Loucy (cell line): ENCODE results near the gene SSTR3.

Source experiments
- H2AFZ ChIP-seq: fragments of 200-600 bp; sonication (generic); 2 replicates; pipeline ENCODE4 v1.6.0; 2016; ENCODE audit warnings: antibody characterized with exemption, mild to moderate bottlenecking, low read length, moderate library complexity
- H3F3A ChIP-seq: fragments of 200-600 bp; 2 replicates; pipeline ENCODE4 v1.6.0; 2016; ENCODE audit warnings: antibody characterized with exemption, low read depth, mild to moderate bottlenecking
- H3K27me3 ChIP-seq: fragments of 200-600 bp; sonication (generic); 2 replicates; pipeline ENCODE4 v1.6.1; 2014; ENCODE audit warnings: low read length, mild to moderate bottlenecking; ENCODE audit not compliant: insufficient read depth, poor library complexity, severe bottlenecking
- H3K36me3 ChIP-seq: fragments of 200-600 bp; sonication (generic); 2 replicates; pipeline ENCODE4 v1.6.1; 2016; ENCODE audit warnings: low read length; ENCODE audit not compliant: insufficient read depth
- H3K4me1 ChIP-seq: fragments of 200-600 bp; sonication (generic); 2 replicates; pipeline ENCODE4 v1.5.1; 2014; ENCODE audit warnings: low read length, mild to moderate bottlenecking; ENCODE audit not compliant: insufficient read depth, poor library complexity, severe bottlenecking
- H3K4me2 ChIP-seq: fragments of 200-600 bp; sonication (generic); 2 replicates; pipeline ENCODE4 v1.6.0; 2014; ENCODE audit warnings: antibody characterized with exemption, low read length, low read depth, mild to moderate bottlenecking; ENCODE audit not compliant: poor library complexity, severe bottlenecking
- H3K4me3 ChIP-seq: fragments of 200-600 bp; sonication (generic); 2 replicates; pipeline ENCODE4 v1.5.1; 2014; ENCODE audit warnings: low read length, mild to moderate bottlenecking, mixed read lengths; ENCODE audit not compliant: poor library complexity, severe bottlenecking
- H3K79me2 ChIP-seq: fragments of 200-600 bp; sonication (generic); 2 replicates; pipeline ENCODE4 v1.6.1; 2014; ENCODE audit warnings: low read length; ENCODE audit not compliant: insufficient read depth
- H3K9ac ChIP-seq: fragments of 200-600 bp; sonication (generic); 2 replicates; pipeline ENCODE4 v1.6.0; 2014; ENCODE audit warnings: mild to moderate bottlenecking, low read depth, low read length, moderate library complexity; ENCODE audit not compliant: poor library complexity, severe bottlenecking
- H3K9me2 ChIP-seq: fragments of 200-600 bp; sonication (generic); replicated peaks from 2 replicates; pipeline ENCODE4 v1.6.1; 2016; ENCODE audit warnings: low read depth, low read length, mixed read lengths
- H3K9me3 ChIP-seq: fragments of 200-600 bp; sonication (generic); 2 replicates; pipeline ENCODE4 v1.6.1; 2014; ENCODE audit warnings: mild to moderate bottlenecking, antibody characterized with exemption, low read length, low read depth; ENCODE audit not compliant: insufficient read depth
- H4K20me1 ChIP-seq: fragments of 200-600 bp; sonication (generic); 2 replicates; pipeline ENCODE4 v1.6.0; 2014; ENCODE audit warnings: antibody characterized with exemption, low read length, mild to moderate bottlenecking; ENCODE audit not compliant: insufficient read depth, poor library complexity, severe bottlenecking
- EZH2phosphoT487 ChIP-seq: fragments of 200-600 bp; IDR thresholded peaks from 2 replicates; pipeline ENCODE4 v1.6.1; 2018; ENCODE audit warnings: antibody characterized with exemption, mild to moderate bottlenecking, moderate library complexity, borderline replicate concordance
- TF ChIP-seq, protein P1 (sequence below): fragments of 200-600 bp; sonication (generic); conservative IDR thresholded peaks from 2 replicates; pipeline ENCODE4 v1.5.1; 2014; ENCODE audit warnings: mild to moderate bottlenecking, antibody characterized with exemption, low read length

Gene SSTR3

GRCh38 chr22:37211866-37212173 is 457 bp downstream of the SSTR3 start:
- Histone ChIP-seq H3K9me2 (no peaks in the 10 kb centered on the region), H3K9me3 (no peaks in the 10 kb centered on the region), H3K4me2 (no peak overlapping the region), H2AFZ (no peak overlapping the region), H3K27me3 (no peaks in the 10 kb centered on the region), H3K4me3 (no peak overlapping the region), H3K36me3 (no peaks in the 10 kb centered on the region), H3K79me2 (no peaks in the 10 kb centered on the region), H4K20me1 (no peaks in the 10 kb centered on the region), H3F3A (no peaks in the 10 kb centered on the region), H3K9ac (no peak overlapping the region), H3K4me1 (no peaks in the 10 kb centered on the region)
- TF ChIP-seq, protein P1, sequence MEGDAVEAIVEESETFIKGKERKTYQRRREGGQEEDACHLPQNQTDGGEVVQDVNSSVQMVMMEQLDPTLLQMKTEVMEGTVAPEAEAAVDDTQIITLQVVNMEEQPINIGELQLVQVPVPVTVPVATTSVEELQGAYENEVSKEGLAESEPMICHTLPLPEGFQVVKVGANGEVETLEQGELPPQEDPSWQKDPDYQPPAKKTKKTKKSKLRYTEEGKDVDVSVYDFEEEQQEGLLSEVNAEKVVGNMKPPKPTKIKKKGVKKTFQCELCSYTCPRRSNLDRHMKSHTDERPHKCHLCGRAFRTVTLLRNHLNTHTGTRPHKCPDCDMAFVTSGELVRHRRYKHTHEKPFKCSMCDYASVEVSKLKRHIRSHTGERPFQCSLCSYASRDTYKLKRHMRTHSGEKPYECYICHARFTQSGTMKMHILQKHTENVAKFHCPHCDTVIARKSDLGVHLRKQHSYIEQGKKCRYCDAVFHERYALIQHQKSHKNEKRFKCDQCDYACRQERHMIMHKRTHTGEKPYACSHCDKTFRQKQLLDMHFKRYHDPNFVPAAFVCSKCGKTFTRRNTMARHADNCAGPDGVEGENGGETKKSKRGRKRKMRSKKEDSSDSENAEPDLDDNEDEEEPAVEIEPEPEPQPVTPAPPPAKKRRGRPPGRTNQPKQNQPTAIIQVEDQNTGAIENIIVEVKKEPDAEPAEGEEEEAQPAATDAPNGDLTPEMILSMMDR = no peak
- TF ChIP-seq EZH2phosphoT487 = no peak

GRCh38 chr22:37211075-37211865 is 1.0 kb downstream of the SSTR3 start:
- no peak overlapping the region for H3K9ac ChIP-seq
- H3F3A ChIP-seq = no peaks in the 10 kb centered on the region
- no peak overlapping the region for H3K4me3 ChIP-seq
- no peak overlapping the region for H3K4me2 ChIP-seq
- H3K9me2 ChIP-seq = no peaks in the 10 kb centered on the region
- H3K27me3 ChIP-seq = no peaks in the 10 kb centered on the region
- TF ChIP-seq EZH2phosphoT487 = no peak
- TF ChIP-seq, protein P1 = no peak
- no peaks in the 10 kb centered on the region for H3K36me3 ChIP-seq
- H2AFZ ChIP-seq = no peak overlapping the region
- H3K4me1 ChIP-seq = peaks cover 3% of the 10 kb centered on the region
- no peaks in the 10 kb centered on the region for H4K20me1 ChIP-seq
- no peaks in the 10 kb centered on the region for H3K9me3 ChIP-seq
- H3K79me2 ChIP-seq = no peaks in the 10 kb centered on the region

DNA sequence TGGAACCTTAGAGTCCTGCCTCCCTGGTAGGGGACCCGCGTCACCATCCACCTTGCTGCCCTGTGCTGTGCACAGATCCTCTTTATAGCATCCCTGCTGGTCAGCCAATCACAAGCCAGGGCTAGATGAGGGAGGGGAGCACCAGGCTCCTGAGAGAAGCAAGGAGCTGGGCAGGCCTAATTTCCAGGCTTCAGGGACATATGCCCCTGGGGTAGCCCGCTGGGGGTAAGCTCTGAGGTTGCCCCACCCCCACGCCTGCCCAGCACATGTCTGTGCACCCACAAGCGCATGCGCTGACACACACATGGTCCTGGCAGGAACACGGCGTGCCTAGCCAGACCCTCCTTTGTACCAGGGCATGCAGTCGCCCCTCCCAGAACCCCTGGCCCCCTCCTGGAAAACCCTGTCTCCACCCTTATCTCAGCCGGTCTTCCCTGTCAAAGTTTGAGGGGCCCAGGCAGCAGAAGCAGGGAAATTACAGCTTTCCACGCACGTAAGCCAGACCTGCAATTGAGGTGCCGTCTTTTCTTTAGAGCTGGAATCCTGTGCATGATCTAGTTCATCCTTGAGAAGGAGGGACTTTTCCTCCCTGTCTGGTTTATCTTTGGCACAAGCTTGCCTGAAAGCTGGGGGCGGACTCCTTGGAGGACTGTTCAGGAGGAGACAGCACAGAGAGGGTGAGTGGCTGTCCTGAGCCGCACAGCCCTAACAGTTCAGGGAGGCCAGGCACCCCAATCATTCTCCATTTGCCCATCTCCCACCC is 2.1 kb downstream of the SSTR3 start:
- no peaks in the 10 kb centered on the region for H3F3A ChIP-seq
- no peaks in the 10 kb centered on the region for H3K27me3 ChIP-seq
- H3K4me1 ChIP-seq = peaks cover 3% of the 10 kb centered on the region
- H3K4me3 ChIP-seq = no peak overlapping the region
- H3K9me3 ChIP-seq = no peaks in the 10 kb centered on the region
- no peaks in the 10 kb centered on the region for H4K20me1 ChIP-seq
- H3K4me2 ChIP-seq = no peak overlapping the region
- no peaks in the 10 kb centered on the region for H3K9me2 ChIP-seq
- H2AFZ ChIP-seq = no peak overlapping the region
- TF ChIP-seq, protein P1 = no peak
- no peak for TF ChIP-seq EZH2phosphoT487
- H3K79me2 ChIP-seq = no peaks in the 10 kb centered on the region
- H3K9ac ChIP-seq = no peak overlapping the region
- H3K36me3 ChIP-seq = no peaks in the 10 kb centered on the region
